ENCODE measurements around the gene TOMM40. TPM values are rescaled to one million over a fixed set of nuclear protein-coding genes. Genes with fewer than 3 reads are reported as not detected.

TOMM40 gene
- total RNA-seq, 1 donor from 2014 or later: 80.6 TPM

DNA sequence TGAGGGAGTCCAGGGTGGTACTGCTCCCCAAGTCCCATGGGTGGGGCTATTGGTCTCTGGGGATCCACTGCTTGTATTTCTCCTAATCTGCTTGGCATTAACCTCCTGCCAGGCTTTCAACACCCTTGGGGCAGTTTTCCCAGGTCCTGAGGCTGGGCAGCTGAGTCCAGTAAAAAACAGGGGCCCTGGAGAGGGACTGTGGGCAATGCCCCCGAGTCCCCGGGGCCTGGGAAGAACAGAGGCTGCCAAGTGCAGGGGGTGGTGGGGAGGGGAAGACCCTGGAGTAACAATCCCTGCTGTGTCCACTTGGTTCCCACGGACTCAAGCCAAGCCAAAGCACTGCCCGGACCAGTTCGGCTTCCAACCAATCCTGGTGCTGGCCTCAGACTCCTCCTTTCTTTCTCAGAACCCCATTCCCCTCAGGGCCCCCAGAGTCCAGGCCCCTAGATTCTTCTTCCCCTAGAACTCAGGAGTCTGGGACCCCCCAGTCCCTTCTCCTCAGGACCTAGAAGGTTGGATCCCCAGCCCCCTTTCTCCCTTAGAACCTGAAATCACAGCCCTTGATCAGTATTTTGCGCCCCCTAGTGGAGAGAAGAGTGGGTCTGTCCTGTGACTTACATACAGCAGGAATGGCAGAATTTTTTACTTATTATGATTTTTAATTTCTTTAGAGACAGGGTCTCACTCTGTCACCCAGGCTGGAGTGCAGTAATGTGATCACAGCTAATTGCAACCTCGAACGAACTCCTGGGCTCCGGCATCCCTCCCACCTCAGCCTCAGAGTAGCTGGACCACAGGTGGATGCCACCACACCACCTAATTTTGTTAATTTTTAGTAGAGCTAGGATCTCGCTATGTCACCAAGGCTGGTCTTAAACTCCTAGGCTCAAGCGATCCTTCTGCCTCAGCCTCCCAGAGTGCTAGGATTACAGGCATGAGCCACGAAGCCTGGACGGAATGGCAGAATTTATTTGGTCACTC lies 60.4 kb downstream of the TOMM40 start:
- H3K27ac Mint-ChIP-seq: no peak overlapping the region
- no peaks in the 10 kb centered on the region for H3K9me3 Mint-ChIP-seq
- H3K27me3 Mint-ChIP-seq: no peaks in the 10 kb centered on the region
- no peak for ATAC-seq (ENCODE audit: low read depth)
- TF ChIP-seq, protein P1, sequence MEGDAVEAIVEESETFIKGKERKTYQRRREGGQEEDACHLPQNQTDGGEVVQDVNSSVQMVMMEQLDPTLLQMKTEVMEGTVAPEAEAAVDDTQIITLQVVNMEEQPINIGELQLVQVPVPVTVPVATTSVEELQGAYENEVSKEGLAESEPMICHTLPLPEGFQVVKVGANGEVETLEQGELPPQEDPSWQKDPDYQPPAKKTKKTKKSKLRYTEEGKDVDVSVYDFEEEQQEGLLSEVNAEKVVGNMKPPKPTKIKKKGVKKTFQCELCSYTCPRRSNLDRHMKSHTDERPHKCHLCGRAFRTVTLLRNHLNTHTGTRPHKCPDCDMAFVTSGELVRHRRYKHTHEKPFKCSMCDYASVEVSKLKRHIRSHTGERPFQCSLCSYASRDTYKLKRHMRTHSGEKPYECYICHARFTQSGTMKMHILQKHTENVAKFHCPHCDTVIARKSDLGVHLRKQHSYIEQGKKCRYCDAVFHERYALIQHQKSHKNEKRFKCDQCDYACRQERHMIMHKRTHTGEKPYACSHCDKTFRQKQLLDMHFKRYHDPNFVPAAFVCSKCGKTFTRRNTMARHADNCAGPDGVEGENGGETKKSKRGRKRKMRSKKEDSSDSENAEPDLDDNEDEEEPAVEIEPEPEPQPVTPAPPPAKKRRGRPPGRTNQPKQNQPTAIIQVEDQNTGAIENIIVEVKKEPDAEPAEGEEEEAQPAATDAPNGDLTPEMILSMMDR (IDR thresholded peaks at IDR 0.05): no peak
- peaks cover 18% of the 10 kb centered on the region for H3K36me3 Mint-ChIP-seq (ENCODE audit: low read depth)
- intact Hi-C loops (cut with micrococcal nuclease): loop anchor here (1.0 to 5.0 kb wide), 3 partner anchors 48 to 262 kb away; no protein-coding TSS in a partner anchor
- DNase-seq: no peak
- no peak overlapping the region for H3K4me3 Mint-ChIP-seq
- CTCF ChIA-PET: interaction anchor here (0.7 to 2.7 kb wide), 10 partner anchors 10 to 295 kb away, joined by 3 to 10 read pairs (median 4); partner anchors contain the start of gene APOE
- POLR2A ChIA-PET: interaction anchor here (0.6 to 1.2 kb wide), 3 partner anchors 50 to 228 kb away, joined by 3 to 9 read pairs (median 4); partner anchors contain the start of gene RELB
- peaks cover 24% of the 10 kb centered on the region for H3K4me1 Mint-ChIP-seq

Other genes starting within 250 kb of the TOMM40 start
- 0.10 TPM in 1 of 2 replicates, not detected in the other for gene PVR, start 247.3 kb upstream of the TOMM40 start, total RNA-seq
- not detected in 2 replicates for gene CEACAM19, start 219.8 kb upstream of the TOMM40 start, total RNA-seq
- not detected in 2 replicates for gene CEACAM16, start 192.1 kb upstream of the TOMM40 start, total RNA-seq
- gene BCL3, start 142.5 kb upstream of the TOMM40 start, total RNA-seq: 121 and 149 TPM in 2 replicates
- not detected in 2 replicates for gene CBLC, start 113.4 kb upstream of the TOMM40 start, total RNA-seq
- not detected in 2 replicates for gene BCAM, start 82.2 kb upstream of the TOMM40 start, total RNA-seq
- gene NECTIN2, start 45.0 kb upstream of the TOMM40 start, total RNA-seq: 0.17 and 0.35 TPM in 2 replicates
- gene APOE, start 14.5 kb downstream of the TOMM40 start, total RNA-seq: not detected in 2 replicates
- 1.2 and 1.7 TPM in 2 replicates for gene APOC1, start 23.4 kb downstream of the TOMM40 start, total RNA-seq
- gene APOC4, start 51.0 kb downstream of the TOMM40 start, total RNA-seq: not detected in 2 replicates
- not detected in 2 replicates for gene APOC2, start 54.8 kb downstream of the TOMM40 start, total RNA-seq
- gene CLPTM1, start 64.1 kb downstream of the TOMM40 start, total RNA-seq: 87.0 and 92.1 TPM in 2 replicates
- gene RELB, start 110.2 kb downstream of the TOMM40 start, total RNA-seq: 117 and 135 TPM in 2 replicates
- 133 and 172 TPM in 2 replicates for gene CLASRP, start 147.8 kb downstream of the TOMM40 start, total RNA-seq
- 27.8 and 28.0 TPM in 2 replicates for gene ZNF296, start 185.2 kb downstream of the TOMM40 start, total RNA-seq
- 37.0 and 38.7 TPM in 2 replicates for gene GEMIN7, start 188.0 kb downstream of the TOMM40 start, total RNA-seq
- gene PPP1R37, start 201.9 kb downstream of the TOMM40 start, total RNA-seq: 18.8 and 27.2 TPM in 2 replicates